ENCODE data around the gene PDP2.
A peak's percentile ranks its signal among the peaks of the same experiment; 100 is the strongest.
"Not testable (repeated sequence)": the region's sequence is repeated elsewhere in the genome, so short reads cannot be mapped to it uniquely, and the experiment has no call there.

The PDP2 gene

DNA sequence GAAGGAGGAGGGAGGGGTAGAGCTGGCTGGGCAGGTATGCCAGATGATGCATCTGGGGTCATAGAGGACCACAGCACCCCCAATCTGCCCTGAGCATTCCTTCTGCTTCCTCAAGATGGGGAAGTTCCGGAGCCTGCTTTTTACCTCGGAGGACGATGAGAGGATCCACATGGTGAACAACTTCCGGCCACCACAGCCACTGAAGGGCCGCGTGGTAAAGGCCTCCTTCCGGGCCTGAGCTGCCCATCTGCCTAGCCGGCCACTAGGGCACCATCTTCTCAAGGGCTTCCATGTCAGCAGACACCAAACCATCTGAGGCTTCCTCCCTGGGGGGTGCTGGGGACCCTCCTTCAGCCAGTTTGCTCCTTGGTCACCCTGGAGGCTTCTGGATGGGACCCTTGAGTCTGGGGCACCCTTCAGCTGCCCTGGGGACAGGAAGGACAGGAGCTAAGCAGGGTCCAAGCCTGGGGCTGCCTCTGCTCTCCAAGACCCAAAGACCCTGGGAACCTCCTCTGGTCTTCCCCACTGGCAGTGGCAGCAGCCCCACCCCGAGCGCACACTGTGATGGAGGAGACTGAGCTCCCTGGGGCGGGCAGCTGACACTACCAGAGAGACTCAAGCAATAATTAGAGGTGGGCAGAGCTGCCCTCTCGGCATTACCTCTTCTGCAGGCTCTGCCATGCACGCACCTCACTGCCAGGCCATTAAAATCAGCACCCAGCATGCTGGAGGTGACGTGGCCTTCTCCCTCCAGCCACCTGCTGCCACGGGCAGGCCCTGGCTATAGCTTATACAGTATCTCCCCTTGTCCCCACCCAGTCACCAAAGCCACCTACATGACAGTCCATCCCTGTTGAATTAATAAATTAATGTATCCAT lies 26.8 kb upstream of the PDP2 start:
- DNase-seq, result no peak

DNA sequence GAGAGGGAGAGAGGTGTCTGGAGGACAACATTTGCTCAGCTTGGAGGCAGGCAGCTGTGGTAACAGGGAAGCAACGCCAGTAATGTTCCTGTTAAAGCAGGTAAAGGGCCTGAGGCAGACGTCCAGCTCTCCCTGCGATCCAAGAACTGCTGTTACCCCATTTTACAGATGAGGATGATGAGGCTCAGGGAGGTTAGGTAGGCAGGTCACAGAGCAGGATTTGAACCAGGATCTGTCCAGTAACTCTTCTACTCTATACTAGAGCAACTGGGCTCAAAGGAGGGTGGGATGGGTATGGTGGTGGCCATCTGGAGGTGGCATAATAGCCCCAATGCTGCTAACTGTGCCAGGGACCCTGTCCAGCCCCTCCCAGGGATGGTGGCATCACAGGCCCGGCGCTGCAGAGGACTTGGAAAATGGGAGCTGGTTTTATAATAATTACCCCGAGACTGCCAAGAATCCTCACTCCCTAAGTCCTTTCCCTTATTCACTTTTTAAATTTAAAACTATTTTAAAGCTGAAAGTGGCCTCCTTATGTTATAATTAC lies 24.1 kb upstream of the PDP2 start:
- DNase-seq, result no peak

DNA sequence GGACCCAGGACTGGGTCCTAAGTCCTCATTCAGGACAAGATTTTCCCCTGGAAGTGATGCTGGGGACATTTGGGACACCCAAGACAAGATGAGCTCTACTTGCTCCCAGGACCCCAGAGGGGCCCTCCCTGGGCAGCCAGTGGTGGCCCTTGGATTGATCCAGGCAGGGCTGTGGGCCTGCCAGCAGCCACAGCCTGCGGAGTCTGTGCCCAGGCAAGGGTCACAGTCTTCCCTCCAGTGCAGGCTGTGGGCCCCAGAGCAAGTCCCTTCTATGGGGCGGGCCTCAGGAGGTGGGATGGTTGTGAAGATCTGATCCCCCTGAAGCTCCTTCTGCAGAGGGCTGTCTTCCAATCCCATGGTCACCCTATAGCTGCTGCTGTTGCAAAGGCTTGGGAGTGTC lies 23.5 kb upstream of the PDP2 start:
- no peak for DNase-seq

DNA sequence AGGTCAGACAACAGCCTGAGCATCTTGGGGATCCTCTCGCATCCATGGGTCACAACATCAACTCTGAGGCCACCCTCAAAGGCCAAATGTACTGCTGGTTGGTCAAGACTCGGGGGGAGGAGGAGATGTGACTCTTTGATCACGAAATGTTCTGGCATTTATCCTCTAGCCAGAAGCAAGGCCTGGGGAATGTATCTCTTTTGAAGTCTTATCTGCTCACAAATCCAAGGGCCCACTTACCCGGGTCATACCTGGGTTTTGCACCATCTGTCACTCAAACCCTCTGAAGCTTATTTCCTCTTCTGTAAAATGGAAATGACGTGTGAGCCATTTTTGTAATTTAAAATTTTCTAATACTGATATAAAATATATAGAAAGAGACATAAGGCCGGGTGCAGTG lies 22.9 kb upstream of the PDP2 start:
- DNase-seq, result no peak

DNA sequence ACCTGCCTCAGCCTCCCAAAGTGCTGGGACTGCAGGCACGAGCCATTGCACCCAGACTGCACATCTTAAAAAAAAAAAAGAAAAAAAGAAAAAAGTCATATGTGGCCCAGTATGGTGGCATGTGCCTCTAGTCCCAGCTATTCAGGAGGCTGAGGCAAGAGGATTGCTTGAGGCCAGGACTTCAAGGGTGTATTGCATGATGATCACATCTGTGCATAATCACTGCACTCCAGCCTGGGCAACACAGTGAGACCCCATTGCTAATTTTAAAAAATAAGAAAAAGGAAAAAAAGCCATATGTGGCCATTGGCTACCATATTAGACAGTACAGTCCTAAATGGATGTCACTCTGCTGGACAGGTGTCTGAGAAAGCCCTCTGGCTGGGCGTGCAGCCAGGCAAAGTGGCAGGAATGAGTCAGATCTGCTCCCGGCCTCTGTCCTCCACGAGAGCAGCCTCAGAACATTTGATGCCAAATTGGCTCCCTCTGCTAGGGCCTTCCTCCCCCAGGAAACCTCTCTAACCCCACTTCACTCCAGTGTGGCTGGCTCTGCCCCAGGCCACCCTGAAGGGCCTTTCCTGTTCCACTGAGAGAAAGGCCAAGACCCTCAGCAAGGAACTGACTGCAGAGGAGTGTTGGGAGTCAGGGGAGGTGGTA lies 21.4 kb upstream of the PDP2 start:
- DNase-seq, result no peak

DNA sequence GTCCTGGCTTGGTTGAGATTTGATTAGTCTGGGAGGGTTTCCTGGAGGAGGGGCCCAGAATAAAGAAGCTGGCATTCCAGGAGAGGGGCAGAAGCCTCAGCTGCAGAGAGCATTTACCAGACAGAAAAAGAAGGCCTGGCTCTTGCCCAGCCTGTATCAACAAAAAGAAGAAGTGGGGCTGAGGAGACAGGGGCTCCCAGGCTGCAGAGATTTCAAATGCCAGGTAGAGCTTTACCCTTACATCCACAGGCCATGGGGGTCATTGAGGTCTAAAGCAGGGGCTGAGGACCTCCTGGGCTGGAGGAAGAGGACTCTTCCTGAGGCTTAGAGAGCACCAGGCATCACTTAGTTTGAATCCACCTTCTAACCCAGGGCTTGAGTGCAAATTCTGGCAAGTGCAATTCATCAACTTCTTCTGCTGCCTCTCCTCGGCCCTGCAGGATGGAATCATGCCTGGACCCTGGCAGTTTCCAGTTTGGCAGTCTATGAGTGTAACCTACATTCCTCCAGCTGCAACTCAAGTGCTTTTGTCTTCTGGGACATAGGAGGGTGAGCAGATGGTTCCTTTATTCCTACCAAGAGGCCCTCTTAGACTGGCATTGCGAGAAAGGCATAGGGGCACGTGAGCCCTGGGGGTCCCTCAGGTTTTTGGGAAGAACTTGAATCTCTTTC lies 20.8 kb upstream of the PDP2 start:
- no peak for DNase-seq

DNA sequence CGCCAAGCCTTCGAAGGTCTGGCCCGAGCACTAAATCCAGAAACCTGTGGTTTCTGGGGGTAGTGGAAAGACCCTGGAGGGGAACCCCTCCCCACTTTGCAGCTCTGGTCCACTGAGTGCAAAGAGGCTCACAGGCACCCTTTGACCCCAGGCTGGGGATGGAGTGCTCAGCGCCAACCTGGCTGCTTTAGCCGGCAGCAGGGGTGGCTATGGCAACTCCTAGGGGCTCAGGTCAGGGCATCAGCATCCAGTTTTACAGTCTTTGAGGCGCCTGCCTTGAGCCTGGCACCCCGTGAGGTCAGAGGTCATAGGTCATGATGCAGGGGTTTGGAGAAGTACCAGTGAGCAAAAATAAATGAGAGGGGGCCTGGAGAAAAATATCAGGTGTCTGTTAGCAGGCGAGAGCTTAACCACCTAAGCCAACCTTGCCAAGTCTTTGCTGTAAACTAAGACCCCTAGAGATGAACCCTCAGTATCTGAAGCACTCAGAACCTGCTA lies 18.2 kb upstream of the PDP2 start:
- no peak for DNase-seq

DNA sequence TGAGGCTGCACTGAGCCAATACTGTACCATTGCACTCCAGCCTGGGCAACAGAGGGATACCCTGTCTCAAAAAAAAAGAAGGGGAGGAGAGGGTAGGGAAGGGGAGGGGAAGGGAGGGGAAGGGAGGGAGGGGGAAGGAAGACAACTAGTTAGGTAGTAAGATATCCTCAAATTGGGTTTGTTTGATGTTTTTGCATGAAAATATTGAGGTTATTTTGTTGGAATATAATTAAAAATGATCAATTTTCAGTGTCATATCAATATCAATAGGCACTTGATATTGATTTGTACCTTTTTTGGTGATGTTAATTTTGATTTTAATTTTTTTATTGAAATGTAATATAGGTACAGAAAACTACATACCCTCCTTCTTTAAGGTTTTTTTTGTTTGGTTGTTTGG lies 16.6 kb upstream of the PDP2 start:
- DNase-seq, result no peak

DNA sequence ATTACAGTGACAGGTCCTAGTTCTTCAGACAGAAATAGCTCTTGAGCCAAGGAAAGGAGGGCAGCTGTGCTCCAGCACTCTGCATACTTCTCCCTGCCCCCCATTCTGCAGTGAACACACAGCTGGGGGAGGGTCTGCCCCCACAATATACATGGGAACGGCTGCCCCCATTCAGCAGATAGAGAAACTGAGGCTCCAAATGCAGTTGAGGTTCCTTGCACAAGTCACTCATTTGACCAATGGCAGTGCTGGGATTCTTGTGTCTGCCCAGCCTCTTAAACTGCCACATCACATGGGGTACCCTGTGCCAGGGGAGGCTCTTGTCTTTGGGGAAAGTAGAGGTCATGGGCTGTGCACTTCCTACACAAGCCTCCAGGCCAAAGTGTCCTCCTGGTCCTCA lies 10.9 kb upstream of the PDP2 start:
- no peak for DNase-seq

DNA sequence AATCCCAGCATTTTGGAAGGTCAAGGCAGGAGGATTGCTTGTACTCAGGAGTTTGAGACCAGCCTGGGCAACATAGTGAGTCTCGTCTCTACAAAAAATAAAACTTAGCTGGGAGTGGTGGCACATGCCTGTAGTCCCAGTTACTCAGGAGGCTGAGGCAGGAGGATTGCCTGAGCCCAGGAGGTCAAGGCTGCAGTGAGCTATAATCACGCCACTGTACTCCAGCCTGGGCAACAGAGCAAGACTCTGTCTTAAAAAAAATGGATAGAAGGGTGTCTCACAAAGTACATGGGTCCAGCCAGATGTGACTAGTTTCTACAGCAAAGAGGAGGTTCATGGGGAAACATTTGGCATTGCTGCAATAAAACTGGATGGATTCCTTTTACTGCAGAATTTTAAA lies 9.0 kb upstream of the PDP2 start:
- DNase-seq, result not testable (repeated sequence)

DNA sequence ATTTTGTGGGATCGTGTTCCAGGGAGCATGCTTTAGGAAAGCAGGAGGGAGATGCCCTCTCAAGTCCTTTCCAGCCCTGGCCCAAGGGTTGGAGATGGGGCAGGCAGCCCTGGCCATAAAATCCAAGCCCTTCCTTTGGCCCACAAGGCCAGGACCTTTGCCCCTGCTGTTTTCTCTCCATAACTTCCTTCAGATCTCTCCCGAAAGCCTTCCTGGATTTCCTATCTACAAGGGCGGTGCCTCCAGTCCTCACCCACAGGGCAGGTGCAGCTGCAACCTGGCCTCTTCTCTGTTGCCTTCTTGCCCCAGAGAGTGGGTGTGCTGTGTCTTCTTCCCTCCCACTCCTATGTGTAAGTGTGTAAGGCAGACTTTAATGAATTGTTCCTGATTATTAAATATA lies 8.5 kb upstream of the PDP2 start:
- no peak for DNase-seq

DNA sequence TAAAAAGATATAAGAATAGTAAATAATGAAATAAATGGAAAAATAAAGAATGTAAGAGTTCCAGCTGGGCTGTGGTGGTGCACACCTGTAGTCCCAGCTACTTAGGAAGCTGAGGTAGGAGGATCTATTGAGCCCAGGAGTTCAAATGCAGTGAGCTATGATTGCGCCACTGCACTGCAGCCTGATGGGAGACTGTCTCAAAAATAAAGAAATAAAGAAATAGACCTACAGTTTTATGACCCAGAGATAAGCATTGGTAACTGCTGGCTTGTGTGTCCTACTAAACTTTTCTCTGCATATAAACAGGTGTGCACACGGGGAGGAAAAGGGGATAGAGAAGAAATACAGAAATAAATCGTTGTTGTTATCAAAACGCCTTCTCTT lies 7.8 kb upstream of the PDP2 start:
- no peak for DNase-seq

DNA sequence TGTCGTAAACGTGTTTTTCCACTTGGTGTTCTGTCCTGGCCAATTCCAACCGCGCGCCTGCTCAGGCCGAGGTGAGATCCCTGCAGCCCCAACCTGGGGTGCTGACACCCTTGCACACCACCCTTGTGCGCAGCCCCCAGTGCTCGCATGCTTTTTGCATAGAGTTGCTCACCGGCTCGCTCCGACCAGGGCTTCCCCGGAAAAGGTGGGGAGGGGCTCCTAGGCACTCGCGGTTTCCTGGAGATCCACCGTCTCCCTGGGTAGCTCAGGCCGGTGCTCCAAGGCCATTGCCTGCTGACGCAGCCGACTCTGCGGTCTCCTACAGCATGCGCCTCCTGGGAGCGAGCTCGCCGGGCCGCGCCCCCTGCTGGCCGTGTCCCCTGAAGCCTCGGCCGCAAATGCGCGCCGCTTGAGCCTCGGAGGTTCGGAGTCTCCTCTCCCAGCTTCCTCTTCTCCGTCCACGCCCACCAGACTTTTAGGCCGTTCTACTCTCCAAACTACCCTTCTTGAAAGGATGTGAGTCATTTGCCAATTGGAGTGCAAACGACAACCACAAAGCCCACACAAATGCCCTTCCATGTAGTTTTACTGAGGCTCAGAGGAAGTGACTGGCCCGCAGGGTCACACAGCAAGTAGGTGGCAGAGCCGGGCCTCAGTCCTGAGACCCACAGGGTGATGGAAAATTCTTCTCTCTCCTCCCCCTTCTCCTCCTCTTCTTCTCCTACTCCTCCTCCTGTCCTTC lies 7.2 kb upstream of the PDP2 start:
- peak; percentile 26 for DNase-seq

DNA sequence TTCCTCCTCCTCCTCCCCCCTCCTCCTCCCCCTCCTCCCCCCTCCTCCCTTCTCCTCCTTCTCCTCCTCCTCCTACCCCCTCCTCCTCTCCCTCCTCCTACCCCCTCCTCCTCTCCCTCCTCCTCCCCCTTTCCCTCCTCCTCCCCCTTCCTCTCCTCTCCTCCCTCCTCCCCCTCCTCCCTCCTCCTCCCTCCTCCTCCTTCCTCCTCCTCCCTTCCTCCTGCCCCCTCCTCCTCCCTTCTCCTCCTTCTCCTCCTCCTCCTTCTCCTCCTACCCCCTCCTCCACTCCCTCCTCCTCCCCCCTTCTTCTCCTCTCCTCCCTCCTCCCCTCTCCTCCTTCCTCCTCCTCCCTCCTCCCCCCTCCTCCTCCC lies 6.6 kb upstream of the PDP2 start:
- DNase-seq, result no peak

DNA sequence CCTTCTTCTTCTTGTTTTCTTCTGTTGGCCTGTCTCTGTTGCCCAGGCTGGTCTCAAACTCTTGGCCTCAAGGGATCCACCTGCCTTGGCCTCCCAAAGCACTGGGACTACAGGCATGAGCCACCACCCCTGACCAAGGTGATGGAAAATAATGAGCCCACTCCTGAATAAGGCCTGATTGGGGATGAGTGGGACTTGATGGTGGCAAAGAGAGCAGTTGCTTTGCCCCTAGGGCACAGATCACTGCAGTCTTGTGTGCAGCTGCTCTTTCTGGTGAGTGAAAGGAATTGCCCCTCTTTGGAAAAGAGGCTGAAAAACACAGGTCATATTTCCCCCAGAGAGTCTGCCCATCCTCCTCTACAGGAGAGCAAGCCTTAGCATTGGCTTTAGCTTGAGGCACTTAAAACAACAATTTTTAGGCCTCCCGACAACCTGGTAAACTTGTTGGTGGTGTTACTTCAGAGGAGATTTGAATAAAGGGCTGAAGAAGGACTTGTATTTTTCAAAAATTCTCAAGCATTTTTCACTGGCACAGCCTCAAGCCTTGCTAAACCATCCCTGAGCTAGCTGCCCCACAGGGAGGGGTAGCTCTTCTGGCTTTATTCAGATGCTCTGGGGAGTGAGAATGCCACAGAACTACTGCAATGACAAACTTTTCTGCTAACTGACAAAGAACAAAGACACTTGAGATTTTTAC lies 6.1 kb upstream of the PDP2 start:
- no peak for DNase-seq

DNA sequence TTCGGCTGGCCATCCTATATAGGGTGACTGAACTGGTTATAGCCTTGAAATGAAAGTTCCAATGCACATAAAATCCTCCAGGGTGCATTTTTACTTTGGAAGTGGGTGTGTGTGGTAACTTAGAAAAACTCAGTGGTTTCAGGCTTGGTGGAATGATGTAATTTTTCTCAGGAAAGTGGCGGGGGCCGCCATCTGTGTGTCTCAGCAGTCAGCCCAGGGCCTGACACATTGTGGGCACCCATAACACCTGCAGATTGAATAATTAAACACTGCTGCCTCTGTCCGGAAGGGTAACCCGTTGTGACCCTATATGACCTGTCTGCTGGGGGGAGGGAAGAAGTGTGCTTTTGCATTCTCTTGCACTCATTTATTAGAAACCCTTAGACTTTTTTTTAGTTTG lies 2.2 kb upstream of the PDP2 start:
- no peak for DNase-seq

DNA sequence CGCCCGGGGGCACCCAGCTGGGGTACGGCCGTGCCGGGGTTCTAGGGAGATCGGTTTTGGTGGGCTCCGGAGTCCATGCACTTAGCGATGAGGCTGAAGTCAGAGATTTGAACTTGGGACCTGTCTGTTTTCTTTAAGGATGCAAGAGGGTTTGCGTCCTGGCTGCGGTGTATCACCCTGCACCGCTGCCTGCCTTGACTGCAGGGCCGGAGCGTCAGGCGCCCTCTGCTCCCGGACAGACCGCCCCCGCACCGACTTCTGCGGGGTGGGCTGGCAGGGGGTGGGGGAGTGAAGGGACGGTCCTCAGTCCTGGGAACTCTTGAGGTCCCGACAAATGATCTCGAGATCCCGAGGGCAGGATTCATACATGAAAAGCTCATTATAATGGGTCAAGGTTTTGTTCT lies 701 bp downstream of the PDP2 start:
- DNase-seq, result no peak

DNA sequence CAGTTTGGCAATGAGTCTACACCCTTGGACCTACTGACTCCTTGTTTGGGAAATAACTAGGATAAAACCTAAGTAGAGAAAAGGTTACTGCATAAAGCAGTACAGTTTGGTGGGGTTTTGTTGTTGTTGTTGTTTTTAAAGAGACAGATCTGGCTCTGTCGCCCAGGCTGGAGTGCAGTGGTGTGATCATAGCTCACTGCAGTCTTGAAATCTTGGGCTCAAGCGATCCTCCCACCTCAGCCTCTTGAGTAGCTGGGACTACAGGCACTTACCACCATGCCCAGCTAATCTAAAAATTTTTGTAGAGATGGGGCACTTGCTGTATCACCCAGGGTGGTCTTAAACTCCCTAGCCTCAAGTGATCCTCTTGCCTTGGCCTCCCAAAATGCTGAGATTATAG lies 1.2 kb downstream of the PDP2 start:
- DNase-seq, result no peak

DNA sequence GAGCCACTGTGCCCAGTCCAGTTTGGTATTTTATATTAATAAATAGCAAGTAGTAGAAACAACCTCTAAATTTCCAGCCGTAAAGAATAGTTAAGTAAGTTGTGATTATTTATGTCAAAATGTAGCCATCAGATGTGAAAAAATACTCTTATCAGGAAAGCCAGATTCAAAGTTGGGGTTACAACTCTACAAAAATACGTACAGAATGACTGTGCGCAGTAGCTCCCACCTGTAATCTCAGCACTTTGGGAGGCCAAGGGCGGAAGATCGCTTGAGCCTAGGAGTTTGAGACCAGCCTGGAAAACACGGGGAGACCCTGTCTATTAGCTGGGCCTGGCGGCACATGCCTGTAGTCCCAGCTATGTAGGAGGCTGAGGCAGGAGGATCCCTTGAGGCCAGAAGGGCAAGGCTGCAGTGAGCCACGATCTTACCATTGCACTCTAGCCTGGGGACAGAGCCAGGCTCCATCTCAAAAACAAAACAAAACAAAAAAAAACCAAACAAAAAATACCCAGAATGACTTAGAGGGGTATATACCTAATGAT lies 1.7 kb downstream of the PDP2 start:
- DNase-seq, result no peak

DNA sequence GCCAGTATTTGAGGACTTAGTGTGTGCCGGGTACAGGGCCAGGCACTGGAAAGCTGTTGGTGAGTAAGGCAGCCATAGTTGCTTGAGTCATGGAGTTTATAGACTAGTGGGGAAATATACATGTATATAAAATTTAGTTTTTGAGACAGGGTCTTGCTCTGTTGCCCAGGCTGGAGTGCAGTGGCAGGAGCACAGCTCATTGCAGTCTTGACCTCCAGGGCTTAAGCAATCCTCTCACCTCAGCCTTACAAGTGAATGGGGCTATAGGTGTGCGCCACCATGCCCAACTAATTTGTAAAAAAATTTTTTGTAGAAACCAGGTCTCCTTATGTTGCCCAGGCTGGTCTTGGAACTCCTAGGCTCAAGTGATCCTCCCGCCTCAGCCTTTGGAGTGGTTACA lies 2.4 kb downstream of the PDP2 start:
- no peak for DNase-seq

DNA sequence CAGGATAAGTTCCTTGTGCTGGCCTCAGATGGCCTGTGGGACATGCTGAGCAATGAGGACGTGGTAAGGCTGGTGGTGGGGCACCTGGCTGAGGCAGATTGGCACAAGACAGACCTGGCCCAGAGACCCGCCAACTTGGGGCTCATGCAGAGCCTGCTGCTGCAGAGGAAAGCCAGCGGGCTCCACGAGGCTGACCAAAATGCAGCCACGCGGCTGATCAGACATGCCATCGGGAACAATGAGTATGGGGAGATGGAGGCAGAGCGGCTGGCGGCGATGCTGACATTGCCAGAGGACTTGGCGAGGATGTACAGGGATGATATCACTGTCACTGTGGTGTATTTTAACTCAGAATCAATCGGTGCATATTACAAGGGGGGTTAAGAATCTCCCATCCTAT lies 5.2 kb downstream of the PDP2 start:
- DNase-seq, result no peak

DNA sequence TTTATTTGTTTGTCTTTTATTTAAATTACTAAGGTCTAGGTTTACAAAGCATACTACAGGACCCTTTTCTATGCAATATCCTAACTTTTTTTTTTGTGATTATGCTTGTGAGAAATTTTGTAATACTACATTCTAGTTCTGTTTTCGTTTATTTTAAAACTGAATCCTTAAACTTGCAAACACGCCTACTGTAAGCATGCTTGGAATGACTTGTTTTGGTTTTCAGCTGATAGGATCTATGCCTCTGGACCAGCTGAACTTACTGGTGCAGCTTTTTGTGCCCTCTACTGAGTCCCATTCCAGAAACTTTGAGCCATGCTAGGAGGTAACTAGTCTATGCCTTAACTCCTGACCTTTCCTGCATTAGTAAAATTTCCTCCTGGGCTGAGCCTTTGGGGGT lies 6.0 kb downstream of the PDP2 start:
- no peak for DNase-seq
